NCI-H146 treated with DMSO at 0.1 percent for 48 hours (cell line): Measurements from ENCODE around the gene RAB33A.
A peak's percentile ranks its signal among the peaks of the same experiment; 100 is the strongest.

ENCODE experiments used
- DNase-seq: peaks from one replicate; lab custom pipeline; 2025; ENCODE audit not compliant: unreplicated experiment; lab: John Stamatoyannopoulos, UW

Gene RAB33A

GRCh38 chrX:130171446-130172126 lies at the start of gene RAB33A:
TSS of gene RAB33A (plus strand) at chrX:130171962. CDS start at chrX:130172063, 101 bp downstream.
- DNase-seq = peak; percentile 10

GRCh38 chrX:130124577-130124976 lies 47.2 kb upstream of the RAB33A start:
- DNase-seq = no peak

GRCh38 chrX:130125091-130125874 lies 46.5 kb upstream of the RAB33A start:
- DNase-seq = no peak

- no peak for DNase-seq
These were observed 40.8 kb upstream of the RAB33A start for GRCh38 chrX:130130990-130131389.

- DNase-seq = no peak
These were observed 35.3 kb upstream of the RAB33A start for GRCh38 chrX:130136496-130136895.

DNA sequence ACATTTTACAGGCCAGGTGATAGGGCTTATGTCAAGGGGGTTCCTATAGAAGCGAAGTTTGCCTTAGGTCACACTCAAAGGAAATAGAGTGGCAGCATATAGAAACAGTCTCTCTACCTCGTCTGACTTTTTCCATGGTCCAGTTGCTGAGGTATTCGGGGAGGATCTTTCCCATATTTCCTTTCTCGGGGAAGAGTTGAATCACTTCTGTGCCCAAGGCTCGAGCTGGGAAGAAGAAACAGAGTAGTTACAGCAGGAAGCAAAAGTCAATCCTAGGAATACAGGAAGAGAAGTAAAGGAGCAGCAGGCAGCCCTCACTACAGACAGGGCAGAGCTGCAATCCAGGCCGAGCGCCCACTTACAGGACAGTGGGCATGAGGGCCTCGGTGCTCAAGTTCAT lies 34.8 kb upstream of the RAB33A start:
- DNase-seq = no peak

GRCh38 chrX:130139474-130140201 lies 32.1 kb upstream of the RAB33A start:
- peak; percentile 3 for DNase-seq

- DNase-seq = no peak
These were observed 27.3 kb upstream of the RAB33A start for GRCh38 chrX:130144509-130144908.

DNA sequence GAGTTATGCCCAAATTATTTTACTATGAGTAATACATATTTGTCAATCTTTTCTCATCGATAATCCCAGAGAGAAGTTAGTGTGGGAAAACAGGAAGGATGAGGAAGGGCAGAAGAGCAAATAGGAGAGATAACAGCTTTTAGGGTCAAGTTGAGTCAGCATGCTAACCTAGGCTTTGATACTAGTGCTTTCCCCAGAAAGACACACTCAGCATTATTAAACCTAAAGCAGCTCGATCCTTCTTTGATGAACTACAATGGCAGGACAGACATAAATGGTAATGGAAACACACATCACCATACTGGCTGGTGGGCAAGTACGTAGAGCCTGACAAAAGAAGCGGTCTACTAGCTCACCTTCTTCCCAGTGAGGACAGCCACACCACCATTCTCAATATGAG lies 26.6 kb upstream of the RAB33A start:
- DNase-seq = no peak

DNA sequence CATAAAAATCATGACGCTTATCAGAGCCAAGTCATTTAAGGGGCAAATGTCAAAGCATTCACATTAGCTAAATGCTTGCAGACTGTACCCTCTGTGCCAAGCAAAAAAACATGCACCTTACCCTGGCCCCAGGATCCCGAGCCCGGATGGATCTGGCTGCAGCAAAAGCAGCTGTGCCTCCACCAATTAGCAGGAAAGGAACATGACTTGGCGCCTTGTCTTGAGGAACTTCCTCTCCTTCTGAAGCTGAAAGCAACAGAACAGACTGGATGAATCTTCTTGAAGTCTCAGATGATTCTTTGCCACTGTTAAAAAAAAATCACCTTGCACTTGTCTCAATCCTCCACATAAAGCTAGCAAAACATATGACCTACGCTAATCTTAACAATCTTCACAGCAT lies 24.1 kb upstream of the RAB33A start:
- DNase-seq = no peak

DNA sequence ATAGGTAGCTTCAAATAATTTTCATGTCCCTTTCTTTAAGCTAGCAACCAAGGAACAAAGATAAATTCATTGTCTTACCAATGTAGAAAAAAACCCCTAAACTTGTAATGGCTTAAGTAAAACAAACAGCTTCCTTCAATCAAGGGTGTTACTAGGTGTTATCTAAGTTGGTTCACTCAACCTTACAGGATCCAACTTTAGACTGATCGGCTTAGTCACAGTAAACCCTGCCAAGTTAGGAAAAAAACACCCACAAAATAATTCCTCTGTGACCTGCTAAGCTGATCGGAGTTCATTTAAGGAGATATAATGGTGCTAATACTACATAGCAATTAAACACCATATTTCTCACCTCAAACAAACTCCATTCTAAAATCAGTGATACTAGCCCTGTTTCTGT lies 16.2 kb upstream of the RAB33A start:
- DNase-seq = no peak

DNA sequence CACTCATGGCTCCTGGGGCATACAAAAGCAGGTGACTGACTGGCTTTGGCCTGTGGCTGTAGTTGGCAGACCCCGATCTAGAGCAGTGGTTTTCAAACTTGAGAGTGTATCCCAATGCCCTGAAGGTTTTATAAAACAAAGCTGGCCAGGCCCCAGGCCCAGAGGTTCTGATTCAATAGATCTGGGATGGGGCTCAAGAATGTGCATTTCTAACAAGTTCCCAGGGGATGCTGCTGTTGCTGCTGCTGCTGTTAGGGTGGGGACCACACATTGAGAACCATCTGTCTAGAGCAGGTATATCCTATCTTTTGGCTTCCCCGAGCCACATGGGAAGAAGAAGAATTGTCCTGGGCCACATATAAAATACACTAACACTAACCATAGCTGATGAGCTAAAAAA lies 13.5 kb upstream of the RAB33A start:
- DNase-seq = no peak

DNA sequence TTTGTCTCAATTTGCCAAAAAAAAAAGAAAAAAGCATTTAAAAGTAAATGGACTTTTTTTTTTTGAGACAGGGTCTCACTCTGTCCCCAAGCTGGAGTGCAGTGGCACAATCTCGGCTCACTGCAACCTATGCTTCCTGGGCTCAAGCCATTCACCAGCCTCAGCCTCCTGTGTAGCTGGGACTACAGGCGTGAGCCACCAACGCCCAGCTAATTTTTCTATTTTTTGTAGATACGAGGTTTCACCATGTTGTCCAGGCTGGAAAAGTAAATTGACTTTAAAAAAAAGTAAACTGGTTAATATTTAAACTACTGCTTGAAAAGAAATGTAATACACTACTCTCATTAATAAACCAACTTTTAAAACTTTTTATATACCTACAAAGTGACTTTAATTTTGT lies 12.0 kb upstream of the RAB33A start:
- DNase-seq = no peak

GRCh38 chrX:130162094-130162735 lies 9.5 kb upstream of the RAB33A start:
- DNase-seq = no peak

GRCh38 chrX:130163398-130163797 lies 8.4 kb upstream of the RAB33A start:
- no peak for DNase-seq

GRCh38 chrX:130165181-130165702 lies 6.5 kb upstream of the RAB33A start:
- no peak for DNase-seq

GRCh38 chrX:130165703-130166502 lies 5.9 kb upstream of the RAB33A start, which contains the start of gene AIFM1:
TSS of gene AIFM1 (minus strand) at chrX:130165841. CDS start at chrX:130165656, 185 bp downstream.
- peak; percentile 89 for DNase-seq

DNA sequence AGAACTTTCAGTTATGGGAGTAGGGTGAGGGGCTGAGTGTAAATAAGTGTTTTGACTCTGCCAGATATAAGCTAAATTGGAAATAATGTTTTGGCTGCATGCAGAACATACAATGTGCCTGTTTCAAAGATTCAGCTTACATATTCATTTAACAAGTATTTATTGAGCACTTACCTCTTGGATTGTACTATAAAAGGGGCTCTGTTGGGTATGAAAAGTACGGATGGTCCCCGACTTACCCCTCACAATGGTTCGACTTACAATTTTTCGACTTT lies 5.3 kb upstream of the RAB33A start:
- no peak for DNase-seq

GRCh38 chrX:130167040-130167439 lies 4.7 kb upstream of the RAB33A start:
- DNase-seq = peak; percentile 9

DNA sequence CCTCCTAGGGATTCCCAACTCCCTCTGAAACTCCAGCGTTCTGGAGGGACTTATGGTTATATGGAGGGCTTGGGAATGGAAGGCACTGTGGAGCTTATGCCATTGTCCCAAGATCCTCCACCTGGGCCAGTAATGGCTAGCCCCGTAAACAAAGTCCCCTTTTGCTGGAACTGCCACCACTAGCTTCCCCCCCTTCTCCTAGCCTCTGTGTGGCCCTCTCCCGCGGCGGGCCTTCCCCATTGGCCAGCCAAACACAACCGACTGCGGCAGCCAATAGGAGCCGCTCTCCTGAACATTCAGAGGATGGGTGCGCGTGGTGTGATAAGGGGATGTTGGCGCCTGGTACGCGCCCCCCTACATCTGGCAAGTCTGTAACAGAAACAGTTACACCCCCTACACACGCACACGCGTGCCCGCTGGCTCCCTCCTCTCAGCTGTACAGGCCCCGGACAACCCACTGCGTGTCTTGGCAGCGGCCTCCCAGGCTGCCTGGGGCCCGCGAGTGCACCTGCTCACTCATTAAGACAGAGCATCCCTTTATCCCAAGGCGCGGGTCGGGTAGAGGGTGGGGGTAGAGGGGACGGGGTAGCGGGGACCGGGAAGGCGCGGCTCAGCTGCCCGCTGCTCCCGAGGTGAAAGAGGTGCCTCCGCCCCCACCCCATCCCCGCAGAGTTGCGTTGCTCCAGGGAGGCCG lies 863 bp upstream of the RAB33A start:
- peak; percentile 85 for DNase-seq
